ENCODE results near the gene SPECC1L. TPM values are rescaled to one million over a fixed set of nuclear protein-coding genes. Genes with fewer than 3 reads are reported as not detected.

SPECC1L gene
- total RNA-seq, 1 donor from 2014 or later = 79.5 TPM

GRCh38 chr22:24319451-24319850 lies 48.8 kb downstream of the SPECC1L start:
- Mint-ChIP-seq H3K27ac (ENCODE audit: unreplicated experiment) (peak overlapping the region; percentile 84), H3K9me3 (ENCODE audit: unreplicated experiment) (no peaks in the 10 kb centered on the region), H3K4me1 (ENCODE audit: unreplicated experiment) (peaks cover 18% of the 10 kb centered on the region), H3K27me3 (ENCODE audit: unreplicated experiment) (no peaks in the 10 kb centered on the region), H3K36me3 (ENCODE audit: unreplicated experiment) (peaks cover 30% of the 10 kb centered on the region), H3K4me3 (ENCODE audit: unreplicated experiment) (peak overlapping the region; percentile 5)
- TF ChIP-seq, protein P1, sequence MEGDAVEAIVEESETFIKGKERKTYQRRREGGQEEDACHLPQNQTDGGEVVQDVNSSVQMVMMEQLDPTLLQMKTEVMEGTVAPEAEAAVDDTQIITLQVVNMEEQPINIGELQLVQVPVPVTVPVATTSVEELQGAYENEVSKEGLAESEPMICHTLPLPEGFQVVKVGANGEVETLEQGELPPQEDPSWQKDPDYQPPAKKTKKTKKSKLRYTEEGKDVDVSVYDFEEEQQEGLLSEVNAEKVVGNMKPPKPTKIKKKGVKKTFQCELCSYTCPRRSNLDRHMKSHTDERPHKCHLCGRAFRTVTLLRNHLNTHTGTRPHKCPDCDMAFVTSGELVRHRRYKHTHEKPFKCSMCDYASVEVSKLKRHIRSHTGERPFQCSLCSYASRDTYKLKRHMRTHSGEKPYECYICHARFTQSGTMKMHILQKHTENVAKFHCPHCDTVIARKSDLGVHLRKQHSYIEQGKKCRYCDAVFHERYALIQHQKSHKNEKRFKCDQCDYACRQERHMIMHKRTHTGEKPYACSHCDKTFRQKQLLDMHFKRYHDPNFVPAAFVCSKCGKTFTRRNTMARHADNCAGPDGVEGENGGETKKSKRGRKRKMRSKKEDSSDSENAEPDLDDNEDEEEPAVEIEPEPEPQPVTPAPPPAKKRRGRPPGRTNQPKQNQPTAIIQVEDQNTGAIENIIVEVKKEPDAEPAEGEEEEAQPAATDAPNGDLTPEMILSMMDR (IDR thresholded peaks at IDR 0.05) = no peak
- no peak for DNase-seq (ENCODE audit: extremely low spot score, unreplicated experiment)

GRCh38 chr22:24321999-24322398 lies 51.4 kb downstream of the SPECC1L start:
- H3K27ac Mint-ChIP-seq (ENCODE audit: unreplicated experiment) = no peak overlapping the region
- peaks cover 24% of the 10 kb centered on the region for H3K4me1 Mint-ChIP-seq (ENCODE audit: unreplicated experiment)
- no peak for DNase-seq (ENCODE audit: extremely low spot score, unreplicated experiment)
- peaks cover 20% of the 10 kb centered on the region for H3K36me3 Mint-ChIP-seq (ENCODE audit: unreplicated experiment)
- TF ChIP-seq, protein P1 (IDR thresholded peaks at IDR 0.05) = no peak
- H3K4me3 Mint-ChIP-seq (ENCODE audit: unreplicated experiment) = no peak overlapping the region
- no peaks in the 10 kb centered on the region for H3K27me3 Mint-ChIP-seq (ENCODE audit: unreplicated experiment)
- H3K9me3 Mint-ChIP-seq (ENCODE audit: unreplicated experiment) = no peaks in the 10 kb centered on the region

GRCh38 chr22:24322522-24322921 lies 51.9 kb downstream of the SPECC1L start:
- Mint-ChIP-seq H3K27ac (ENCODE audit: unreplicated experiment) (peak overlapping the region; percentile 24), H3K27me3 (ENCODE audit: unreplicated experiment) (no peaks in the 10 kb centered on the region), H3K4me1 (ENCODE audit: unreplicated experiment) (peaks cover 24% of the 10 kb centered on the region), H3K9me3 (ENCODE audit: unreplicated experiment) (no peaks in the 10 kb centered on the region), H3K4me3 (ENCODE audit: unreplicated experiment) (no peak overlapping the region), H3K36me3 (ENCODE audit: unreplicated experiment) (peaks cover 20% of the 10 kb centered on the region)
- TF ChIP-seq, protein P1 (IDR thresholded peaks at IDR 0.05) = no peak
- DNase-seq (ENCODE audit: extremely low spot score, unreplicated experiment) = no peak

- no peak for DNase-seq (ENCODE audit: extremely low spot score, unreplicated experiment)
- TF ChIP-seq, protein P1 (IDR thresholded peaks at IDR 0.05) = no peak
- Mint-ChIP-seq H3K36me3 (ENCODE audit: unreplicated experiment) (peaks cover 20% of the 10 kb centered on the region), H3K4me1 (ENCODE audit: unreplicated experiment) (peaks cover 24% of the 10 kb centered on the region), H3K27ac (ENCODE audit: unreplicated experiment) (no peak overlapping the region), H3K27me3 (ENCODE audit: unreplicated experiment) (no peaks in the 10 kb centered on the region), H3K4me3 (ENCODE audit: unreplicated experiment) (no peak overlapping the region), H3K9me3 (ENCODE audit: unreplicated experiment) (no peaks in the 10 kb centered on the region)
Observed at GRCh38 chr22:24323233-24323632, 52.6 kb downstream of the SPECC1L start.

- no peak overlapping the region for H3K4me3 Mint-ChIP-seq (ENCODE audit: unreplicated experiment)
- peaks cover 24% of the 10 kb centered on the region for H3K4me1 Mint-ChIP-seq (ENCODE audit: unreplicated experiment)
- no peaks in the 10 kb centered on the region for H3K9me3 Mint-ChIP-seq (ENCODE audit: unreplicated experiment)
- H3K36me3 Mint-ChIP-seq (ENCODE audit: unreplicated experiment) = peaks cover 21% of the 10 kb centered on the region
- H3K27me3 Mint-ChIP-seq (ENCODE audit: unreplicated experiment) = no peaks in the 10 kb centered on the region
- TF ChIP-seq, protein P1 (IDR thresholded peaks at IDR 0.05) = no peak
- no peak overlapping the region for H3K27ac Mint-ChIP-seq (ENCODE audit: unreplicated experiment)
- no peak for DNase-seq (ENCODE audit: extremely low spot score, unreplicated experiment)
Observed at GRCh38 chr22:24323695-24324094, 53.1 kb downstream of the SPECC1L start.

Data from osteocyte (in vitro differentiated cells).